HepG2 (cell line): ENCODE data around the gene RPL11. TPM values are rescaled to one million over a fixed set of nuclear protein-coding genes. Genes with fewer than 3 reads are reported as not detected.
A peak's percentile ranks its signal among the peaks of the same experiment; 100 is the strongest.

ENCODE experiments used
- CBX5 ChIP-seq: sonication (generic); formaldehyde crosslinking; IDR thresholded peaks from 2 replicates; pipeline ENCODE4 v1.4.0; 2020; ENCODE audit warnings: missing genetic modification reagents, borderline replicate concordance
- CHCHD3 ChIP-seq: sonication (generic); formaldehyde crosslinking; IDR thresholded peaks from 2 replicates; pipeline ENCODE4 v1.8.0; 2022; ENCODE audit warnings: mild to moderate bottlenecking, missing genetic modification reagents, moderate library complexity
- CHD2 ChIP-seq: IDR thresholded peaks from 2 replicates; pipeline ENCODE4 v1.6.1; 2011; ENCODE audit warnings: low read depth, low read length, improper control_type of control experiment
- EEA1 ChIP-seq: sonication (generic); formaldehyde crosslinking; IDR thresholded peaks from 2 replicates; pipeline ENCODE4 v1.5.1; 2020; ENCODE audit warnings: mild to moderate bottlenecking, missing genetic modification reagents, borderline replicate concordance
- FOXK1 ChIP-seq: sonication (generic); formaldehyde crosslinking; IDR thresholded peaks from 2 replicates; pipeline ENCODE4 v1.4.0; 2020; ENCODE audit warnings: low read depth, missing genetic modification reagents, borderline replicate concordance
- HIVEP1 ChIP-seq: sonication (generic); formaldehyde crosslinking; IDR thresholded peaks from 2 replicates; pipeline ENCODE4 v1.4.0; 2020; ENCODE audit warnings: mild to moderate bottlenecking, missing genetic modification reagents
- HOMEZ ChIP-seq: IDR thresholded peaks from 2 replicates; pipeline ENCODE4 v1.6.1; 2016; ENCODE audit warnings: low read depth
- IRF9 ChIP-seq: sonication (generic); formaldehyde crosslinking; IDR thresholded peaks from 2 replicates; pipeline ENCODE4 v1.8.0; 2022; ENCODE audit warnings: missing genetic modification reagents, mild to moderate bottlenecking, borderline replicate concordance
- KIAA2018 ChIP-seq: sonication (generic); formaldehyde crosslinking; IDR thresholded peaks from 2 replicates; pipeline ENCODE4 v1.5.0; 2020; ENCODE audit warnings: mild to moderate bottlenecking, missing genetic modification reagents, borderline replicate concordance
- MBD4 ChIP-seq: IDR thresholded peaks from 2 replicates; pipeline ENCODE4 v1.6.1; 2012; ENCODE audit warnings: low read length, inconsistent platforms, borderline replicate concordance
- TRIM24 ChIP-seq: sonication (generic); formaldehyde crosslinking; IDR thresholded peaks from 2 replicates; pipeline ENCODE4 v1.8.0; 2022; ENCODE audit warnings: mild to moderate bottlenecking, missing genetic modification reagents
- YEATS2 ChIP-seq: sonication (generic); formaldehyde crosslinking; IDR thresholded peaks from 2 replicates; pipeline ENCODE4 v1.4.0; 2020; ENCODE audit warnings: missing genetic modification reagents, borderline replicate concordance
- ZBTB7A ChIP-seq: sonication (generic); formaldehyde crosslinking; IDR thresholded peaks from 2 replicates; pipeline ENCODE4 v1.8.0; 2022; ENCODE audit warnings: mild to moderate bottlenecking, missing genetic modification reagents
- ZEB1 ChIP-seq: IDR thresholded peaks from 2 replicates; pipeline ENCODE4 v1.6.1; 2012; ENCODE audit warnings: mild to moderate bottlenecking, low read depth, inconsistent platforms; ENCODE audit not compliant: insufficient replicate concordance
- ZMYM4 ChIP-seq: sonication (generic); formaldehyde crosslinking; IDR thresholded peaks from 2 replicates; pipeline ENCODE4 v1.8.1; 2023; ENCODE audit warnings: mild to moderate bottlenecking, missing genetic modification reagents
- ZNF180 ChIP-seq: sonication (generic); formaldehyde crosslinking; IDR thresholded peaks from 2 replicates; pipeline ENCODE4 v1.4.0; 2020; ENCODE audit warnings: low read depth, missing genetic modification reagents, borderline replicate concordance
- ZNF557 ChIP-seq: sonication (generic); formaldehyde crosslinking; IDR thresholded peaks from 2 replicates; pipeline ENCODE4 v1.4.0; 2020; ENCODE audit warnings: missing genetic modification reagents
- ZNF619 ChIP-seq: sonication (generic); formaldehyde crosslinking; IDR thresholded peaks from 2 replicates; pipeline ENCODE4 v1.4.0; 2020; ENCODE audit warnings: mild to moderate bottlenecking, missing genetic modification reagents
- ZNF672 ChIP-seq: sonication (generic); formaldehyde crosslinking; IDR thresholded peaks from 2 replicates; pipeline ENCODE4 v1.8.1; 2022; ENCODE audit warnings: missing genetic modification reagents
- ZNF724P ChIP-seq: sonication (generic); formaldehyde crosslinking; IDR thresholded peaks from 2 replicates; pipeline ENCODE4 v1.8.0; 2022; ENCODE audit warnings: missing genetic modification reagents, borderline replicate concordance
- polyA plus RNA-seq, 8 experiments: library from polyadenylated mRNA; depleted of rRNA in 3 of 8; stranded (reverse) in 7 of 8; unstranded in 1 of 8; fragments of >200 nt; fragmentation: Illumina TruSeq in 4 of 8; extraction: Trizol in 4 of 8; gene quantifications; 2 replicates each; pipeline versions ENCODE4 v1.2.1 to v1.2.3, GENCODE V29; 2011 to 2016; ENCODE audit warnings: low read depth in 4 of 8, missing spikeins in 1 of 8, mixed read lengths in 1 of 8; ENCODE audit not compliant: insufficient read depth in 1 of 8
- total RNA-seq, 5 experiments: library from RNA; depleted of rRNA; stranded (reverse); fragments of >200 nt; fragmentation: Illumina TruSeq; extraction: Trizol; gene quantifications; 2 replicates each; pipeline ENCODE4 v1.2.3, GENCODE V29; 2016; ENCODE audit warnings: low read depth in 1 of 5

Gene RPL11
- total and polyA plus RNA-seq, 2 of the 13 experiments (the other 11 are each of a cell fraction or from before 2014, with no cell fraction given): 1,682 to 2,010 TPM

- TF ChIP-seq KIAA2018 (CRISPR knock-in tag): no peak
- TF ChIP-seq EEA1 (CRISPR knock-in tag): no peak
- TF ChIP-seq ZBTB7A (CRISPR knock-in tag): no peak
- peak; percentile 38; the same call in 1 of the 2 replicates for TF ChIP-seq HOMEZ
- peak; percentile 61; the same call in 1 of the 2 replicates for TF ChIP-seq FOXK1 (CRISPR knock-in tag)
- no peak for TF ChIP-seq ZNF180 (CRISPR knock-in tag)
- TF ChIP-seq ZNF557 (CRISPR knock-in tag): peak; percentile 58; the same call in 1 of the 2 replicates
- no peak for TF ChIP-seq CHCHD3 (CRISPR knock-in tag)
- TF ChIP-seq ZEB1: no peak
- no peak for TF ChIP-seq ZNF672
- no peak for TF ChIP-seq ZNF619 (CRISPR knock-in tag)
- TF ChIP-seq YEATS2 (CRISPR knock-in tag): peak; percentile 37; the same call in 1 of the 2 replicates
- TF ChIP-seq CHD2: no peak
- no peak for TF ChIP-seq ZNF724P (CRISPR knock-in tag)
- 0 out of 2 replicates have a peak, but pooled peaks have one; percentile 49 for TF ChIP-seq CBX5 (CRISPR knock-in tag)
- no peak for TF ChIP-seq ZMYM4
- TF ChIP-seq HIVEP1: no peak
- TF ChIP-seq TRIM24 (CRISPR knock-in tag): no peak
- TF ChIP-seq IRF9 (CRISPR knock-in tag): no peak
- no peak for TF ChIP-seq MBD4
Observed at GRCh38 chr1:23673086-23673813, 18.4 kb upstream of the RPL11 start (continued).
